Cardiac fibroblast (primary cell): ENCODE data around the gene ILKAP.

ENCODE experiments used
- DNase-seq, 2 donors: peaks; one replicate each; pipeline versions ENCODE4 v3.0.0 to v3.0.0-alpha.2; 2010; ENCODE audit warnings: low read depth in 2 of 2
- H3K4me3 ChIP-seq, 2 donors: replicated peaks in 1 of 2; 1 replicate in 1 of 2; 2 replicates in 1 of 2; pipeline ENCODE4 v1.5.1; 2011; ENCODE audit warnings: low read depth in 2 of 2, low read length in 2 of 2, mild to moderate bottlenecking in 2 of 2, moderate library complexity in 1 of 2
- TF ChIP-seq, protein P1 (sequence below): IDR thresholded peaks from one replicate; pipeline ENCODE4 v1.5.1; 2011; ENCODE audit warnings: low read depth, mild to moderate bottlenecking, low read length, inconsistent platforms

ILKAP gene

DNA sequence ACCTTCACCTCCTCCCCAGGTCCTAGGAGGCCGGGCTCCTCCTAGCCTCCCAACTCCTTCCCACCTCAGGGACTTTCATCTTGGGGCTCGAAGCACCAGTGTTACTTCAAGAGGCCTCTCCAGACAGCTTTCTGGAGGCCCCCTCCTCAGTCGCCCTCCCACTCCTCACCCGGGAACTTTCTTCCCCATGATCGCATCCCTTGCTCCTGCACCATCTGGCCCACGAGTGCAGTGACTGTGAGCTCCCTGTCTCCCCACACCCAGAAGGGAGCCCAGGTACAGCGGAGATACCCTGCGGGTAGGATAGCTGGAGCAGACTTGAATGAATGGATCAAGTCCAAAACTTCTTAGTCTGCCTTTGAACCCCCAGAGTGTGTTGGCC lies 38.6 kb downstream of the ILKAP start:
- TF ChIP-seq, protein P1, sequence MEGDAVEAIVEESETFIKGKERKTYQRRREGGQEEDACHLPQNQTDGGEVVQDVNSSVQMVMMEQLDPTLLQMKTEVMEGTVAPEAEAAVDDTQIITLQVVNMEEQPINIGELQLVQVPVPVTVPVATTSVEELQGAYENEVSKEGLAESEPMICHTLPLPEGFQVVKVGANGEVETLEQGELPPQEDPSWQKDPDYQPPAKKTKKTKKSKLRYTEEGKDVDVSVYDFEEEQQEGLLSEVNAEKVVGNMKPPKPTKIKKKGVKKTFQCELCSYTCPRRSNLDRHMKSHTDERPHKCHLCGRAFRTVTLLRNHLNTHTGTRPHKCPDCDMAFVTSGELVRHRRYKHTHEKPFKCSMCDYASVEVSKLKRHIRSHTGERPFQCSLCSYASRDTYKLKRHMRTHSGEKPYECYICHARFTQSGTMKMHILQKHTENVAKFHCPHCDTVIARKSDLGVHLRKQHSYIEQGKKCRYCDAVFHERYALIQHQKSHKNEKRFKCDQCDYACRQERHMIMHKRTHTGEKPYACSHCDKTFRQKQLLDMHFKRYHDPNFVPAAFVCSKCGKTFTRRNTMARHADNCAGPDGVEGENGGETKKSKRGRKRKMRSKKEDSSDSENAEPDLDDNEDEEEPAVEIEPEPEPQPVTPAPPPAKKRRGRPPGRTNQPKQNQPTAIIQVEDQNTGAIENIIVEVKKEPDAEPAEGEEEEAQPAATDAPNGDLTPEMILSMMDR: no peak
- no peak for DNase-seq
- H3K4me3 ChIP-seq: no peak overlapping the region

DNA sequence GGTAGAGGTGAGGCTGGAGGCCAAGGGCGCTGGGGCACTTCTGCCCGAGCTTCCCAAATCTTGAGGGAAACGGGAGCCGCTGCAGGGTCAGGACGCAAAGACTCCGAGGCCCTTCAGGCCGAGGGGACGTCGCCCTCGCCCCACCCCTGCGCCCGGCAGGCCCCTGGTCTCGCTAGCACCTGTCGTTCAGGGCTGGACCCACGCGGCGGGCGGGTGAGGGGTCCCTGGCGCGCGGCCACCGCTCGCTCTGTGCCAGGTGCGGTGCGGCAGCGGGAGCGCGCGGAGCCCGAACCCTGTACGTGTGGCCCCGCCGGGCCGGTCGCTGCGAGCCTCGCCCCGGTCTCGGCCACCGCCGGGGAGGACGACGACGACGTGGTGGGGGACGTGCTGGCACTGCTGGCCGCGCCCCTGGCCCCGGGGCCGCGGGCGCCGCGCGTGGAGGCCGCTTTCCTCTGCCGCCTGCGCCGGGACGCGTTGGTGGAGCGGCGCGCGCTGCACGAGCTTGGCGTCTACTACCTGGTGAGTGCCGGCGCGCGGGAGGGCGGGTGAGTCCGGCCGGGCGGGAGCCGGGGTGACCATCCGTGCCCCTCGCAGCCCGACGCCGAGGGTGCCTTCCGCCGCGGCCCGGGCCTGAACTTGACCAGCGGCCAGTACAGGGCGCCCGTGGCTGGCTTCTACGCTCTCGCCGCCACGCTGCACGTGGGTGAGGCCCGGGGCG lies 39.9 kb downstream of the ILKAP start:
- H3K4me3 ChIP-seq: no peak overlapping the region
- TF ChIP-seq, protein P1: no peak
- DNase-seq: no peak

DNA sequence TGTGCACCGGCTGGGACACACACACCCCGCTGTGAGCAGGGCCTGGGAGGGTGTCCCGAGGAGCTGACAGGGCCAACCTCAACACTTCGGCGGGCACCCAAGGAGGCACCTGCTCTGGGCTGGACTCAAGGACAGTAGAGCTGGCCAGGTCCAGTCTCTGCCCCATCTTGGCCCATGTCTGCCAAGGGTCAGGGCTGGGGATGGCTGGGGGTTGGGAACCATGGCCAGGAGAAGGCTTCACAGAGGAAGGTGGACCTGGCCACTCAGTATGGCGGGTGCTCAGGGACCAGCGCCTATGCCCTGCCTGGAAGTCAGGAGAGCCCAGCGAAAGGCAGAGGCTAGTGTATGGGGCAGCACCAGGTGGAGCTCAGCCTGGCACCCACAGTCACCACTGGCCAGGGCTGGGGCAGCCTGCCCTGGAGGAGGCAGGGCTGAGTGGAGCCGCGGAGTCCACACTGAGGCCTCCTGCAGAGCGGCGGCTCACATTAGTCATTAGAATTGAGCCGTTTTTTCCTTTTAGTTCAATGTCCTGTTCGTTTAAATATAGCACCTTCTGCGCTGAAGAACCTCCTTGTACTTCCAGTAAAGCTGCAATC lies 40.6 kb downstream of the ILKAP start:
- no peak overlapping the region for H3K4me3 ChIP-seq
- TF ChIP-seq, protein P1: no peak
- peak in 1 of 2 donors; percentile 43 for DNase-seq

DNA sequence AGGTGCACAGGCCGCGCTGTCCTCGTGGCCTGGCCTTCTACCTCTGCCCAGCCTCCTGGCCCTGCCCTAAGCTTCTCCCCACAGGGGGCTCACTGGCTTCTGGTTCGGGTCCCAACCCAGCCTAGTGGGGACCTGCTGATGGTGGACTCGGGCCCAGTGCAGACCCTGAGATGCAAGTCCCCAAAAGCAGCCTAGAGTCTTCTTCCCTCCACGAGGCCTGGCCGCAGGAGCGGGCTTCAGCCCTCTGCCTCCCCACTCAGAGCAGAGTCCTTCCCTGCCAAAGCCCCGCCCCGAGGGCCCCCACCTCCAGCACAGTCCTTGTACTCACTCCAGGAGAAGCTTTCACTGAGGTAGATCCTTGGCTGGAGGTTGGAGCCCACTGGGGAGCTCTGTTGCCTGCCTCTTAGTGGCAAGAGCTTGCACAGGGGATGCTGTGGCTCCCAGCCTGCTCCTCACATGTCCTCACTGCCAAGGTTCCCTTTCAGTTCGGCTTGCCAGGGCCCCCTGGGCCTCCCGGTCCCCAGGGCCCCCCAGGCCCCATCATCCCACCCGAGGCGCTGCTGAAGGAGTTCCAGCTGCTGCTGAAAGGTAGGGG lies 41.1 kb downstream of the ILKAP start:
- H3K4me3 ChIP-seq: no peak overlapping the region
- DNase-seq: no peak
- TF ChIP-seq, protein P1: no peak

DNA sequence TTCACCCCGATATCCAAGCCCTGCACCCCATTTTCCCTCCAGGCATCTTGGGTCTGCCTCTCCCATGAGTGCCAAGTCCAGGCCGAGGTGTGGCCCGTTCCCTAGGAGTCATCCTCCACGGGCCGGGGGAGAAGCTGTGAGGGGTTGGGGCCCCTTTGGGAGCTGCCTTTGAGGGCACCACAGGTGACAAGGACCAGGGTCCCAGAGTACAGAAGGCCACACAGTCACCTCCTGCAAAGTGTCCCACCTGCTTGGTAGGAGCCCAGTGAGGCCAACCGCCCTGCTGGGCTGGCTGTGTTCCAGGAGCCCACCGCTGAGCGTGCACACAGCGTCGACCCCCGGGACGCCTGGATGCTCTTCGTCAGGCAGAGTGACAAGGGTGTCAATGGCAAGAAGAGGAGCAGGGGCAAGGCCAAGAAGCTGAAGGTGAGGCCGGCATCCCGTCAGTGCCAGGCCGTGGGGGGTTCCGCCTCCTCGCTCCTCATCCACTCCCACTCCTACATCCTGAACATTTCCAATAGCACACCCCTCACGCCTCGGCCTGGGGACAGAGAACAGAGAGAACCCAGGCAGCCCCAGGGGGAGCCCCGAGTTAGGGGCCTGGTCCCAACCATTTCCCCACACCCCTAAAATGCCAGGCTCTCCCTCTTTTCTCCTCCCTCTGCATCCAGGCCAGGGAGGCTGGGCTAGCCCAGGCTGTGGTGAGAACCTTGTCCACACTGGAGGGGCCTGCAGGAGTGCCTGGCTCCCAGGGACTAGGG lies 42.0 kb downstream of the ILKAP start:
- H3K4me3 ChIP-seq: no peak overlapping the region
- DNase-seq: no peak
- TF ChIP-seq, protein P1: no peak

DNA sequence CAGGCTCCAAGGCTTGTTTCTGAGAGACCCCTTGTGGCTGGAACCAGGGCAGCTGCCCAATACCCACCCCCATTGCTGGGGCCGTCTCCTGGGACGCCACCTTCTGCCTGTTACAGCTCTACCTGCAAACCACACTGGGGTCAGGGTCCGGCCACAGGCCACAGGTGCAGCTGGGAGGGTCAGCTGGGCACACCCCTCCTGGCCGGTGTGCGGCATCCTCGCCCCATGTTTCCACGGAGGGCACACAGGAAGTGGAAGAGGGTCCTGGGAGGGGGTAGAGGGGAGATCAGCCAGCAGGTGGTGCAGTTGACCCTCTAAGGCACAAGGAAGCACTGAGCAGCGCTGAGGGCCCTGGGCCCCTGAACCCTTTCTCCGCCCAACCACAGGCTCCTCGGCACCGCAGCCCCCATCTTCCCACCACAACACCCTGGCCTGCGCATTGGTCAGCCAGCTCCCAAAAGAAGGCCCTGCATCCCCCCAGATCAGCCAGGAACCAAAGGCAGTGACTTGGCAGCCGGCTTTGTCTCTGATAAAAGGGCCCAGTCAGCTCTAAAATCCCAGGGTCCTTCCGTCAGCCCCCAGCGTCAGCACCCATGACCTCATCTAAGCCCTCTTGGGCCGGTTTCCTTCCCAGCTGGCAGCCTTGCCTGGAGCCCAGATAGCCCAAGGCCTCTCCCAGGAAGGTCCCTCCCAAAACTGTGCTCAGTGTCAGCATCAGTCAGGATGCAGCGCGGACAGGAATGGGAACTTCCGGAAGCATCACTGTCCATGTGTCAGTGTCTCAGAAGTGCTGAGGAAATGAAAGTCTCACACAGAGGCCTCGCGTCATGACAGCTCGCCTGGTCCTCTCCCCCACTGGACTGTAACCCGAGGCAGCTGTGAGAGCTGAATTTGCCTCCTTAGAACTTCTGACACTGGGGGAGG lies 43.0 kb downstream of the ILKAP start:
- DNase-seq: peak; percentile 59 to 74
- TF ChIP-seq, protein P1: peak; percentile 26
- no peak overlapping the region for H3K4me3 ChIP-seq
